HG02840 (cell line): ENCODE data around the gene SEPTIN5.

ENCODE experiments used
- ATAC-seq: cut with Tn5 transposase; IDR thresholded peaks from one replicate; pipeline ENCODE4 v1.9.1; 2021; ENCODE audit warnings: mild to moderate bottlenecking, moderate library complexity, moderate number of reproducible peaks; ENCODE audit not compliant: unreplicated experiment, low FRiP score

The SEPTIN5 gene

DNA sequence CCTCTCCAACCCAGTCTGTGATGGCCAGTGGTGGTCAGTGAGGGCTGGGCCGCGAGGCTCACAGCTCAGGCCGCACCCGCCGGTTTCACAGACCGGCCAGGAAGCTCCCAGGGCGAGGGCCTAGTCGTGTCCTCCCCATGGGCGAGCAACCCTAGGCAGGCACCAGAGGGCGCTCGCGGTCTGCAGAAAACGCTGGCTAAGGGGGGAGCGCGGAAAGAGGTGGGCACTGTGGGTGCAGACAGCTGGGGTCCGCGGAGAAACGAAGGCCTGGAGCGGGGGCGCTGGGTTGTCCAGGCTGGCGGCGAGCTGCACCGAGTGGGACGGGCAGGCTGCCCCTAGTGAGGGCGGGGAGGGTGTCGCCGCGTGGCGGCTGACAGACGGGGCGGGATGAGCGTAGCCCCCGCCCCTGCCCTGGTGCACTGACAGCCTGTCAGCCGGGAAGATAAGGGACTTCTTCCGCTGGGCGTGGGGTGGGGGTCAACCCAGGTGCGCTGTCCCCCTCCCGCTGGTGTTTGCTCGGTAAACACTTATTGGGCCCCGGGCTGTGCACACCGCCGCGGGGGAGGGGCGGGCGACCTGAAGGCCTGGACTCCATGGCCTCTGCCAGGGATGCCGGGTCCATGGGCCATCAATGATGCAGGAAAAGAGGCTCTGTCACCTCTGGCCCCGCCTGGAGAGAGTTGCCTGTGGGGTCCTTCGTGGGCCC lies 16.5 kb downstream of the SEPTIN5 start:
- ATAC-seq, result no peak

DNA sequence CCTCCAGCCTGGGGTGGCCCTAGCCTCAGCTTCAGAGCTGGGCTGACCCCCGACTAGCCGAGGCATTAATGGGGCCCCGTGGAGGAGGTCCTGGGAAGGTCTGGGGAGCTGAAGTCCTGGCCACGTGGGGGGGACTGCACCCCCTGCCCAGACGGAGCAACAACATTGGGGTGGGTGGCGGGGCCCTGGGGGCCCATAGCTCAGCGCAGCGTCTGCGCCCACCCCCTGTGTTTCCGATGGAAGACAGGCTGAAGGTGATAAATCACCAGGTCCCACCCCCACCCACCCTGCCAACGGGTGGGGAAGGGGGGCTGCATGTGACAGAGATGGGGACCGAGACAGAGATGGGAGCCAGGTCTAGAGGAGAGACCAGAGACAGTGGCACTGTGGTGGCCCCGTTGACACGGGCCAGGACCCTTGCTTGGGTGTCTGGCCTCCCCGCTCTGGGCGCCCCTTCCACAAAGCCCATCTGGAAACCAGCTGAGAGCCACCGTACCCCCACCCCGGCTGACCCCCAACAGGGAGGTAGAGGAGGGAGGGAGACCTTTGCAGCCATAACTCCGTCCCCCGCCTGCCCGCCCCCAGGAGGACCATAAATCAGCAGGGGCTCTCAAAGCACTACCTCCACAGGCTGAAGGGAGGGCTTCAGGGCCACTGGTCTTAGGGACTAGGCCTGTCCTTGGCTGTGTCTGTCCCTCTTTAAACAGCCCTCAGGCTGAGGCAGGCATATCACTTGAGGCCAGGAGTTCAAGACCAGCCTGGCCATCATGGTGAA lies 17.2 kb downstream of the SEPTIN5 start:
- no peak for ATAC-seq

DNA sequence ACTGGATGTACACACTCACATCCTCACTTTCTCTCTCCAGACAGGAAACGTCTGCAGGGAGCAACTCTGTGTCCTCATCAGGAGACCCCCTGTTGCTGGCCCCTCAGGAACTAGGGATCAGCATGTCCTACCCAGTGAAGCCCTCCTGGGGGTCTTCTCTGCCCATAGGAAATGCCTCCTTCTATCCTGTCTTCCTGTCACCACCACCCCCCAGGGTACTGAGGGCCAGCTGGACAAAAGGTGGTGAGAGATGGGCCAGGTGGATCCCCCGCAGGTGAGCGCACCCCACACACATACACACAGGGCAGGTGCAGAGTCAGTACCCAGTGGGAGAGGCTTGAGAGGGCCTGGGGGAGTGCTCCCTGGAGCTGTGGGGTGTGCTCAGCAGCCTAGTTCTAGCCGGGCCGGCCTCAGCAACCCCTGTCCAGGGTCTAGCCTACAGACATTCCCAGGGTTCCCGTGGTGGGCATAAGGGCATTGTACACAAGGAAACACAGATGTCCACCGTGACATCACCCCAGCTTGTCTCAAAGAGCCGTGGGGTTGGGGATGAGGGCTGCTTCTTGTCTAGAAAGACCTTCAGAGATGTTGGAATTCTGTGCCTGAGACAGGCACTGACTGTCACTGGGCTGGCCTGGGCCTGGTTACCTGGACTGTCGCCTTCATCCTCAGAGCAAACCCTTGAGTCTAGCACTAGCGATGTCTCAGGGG lies 18.3 kb downstream of the SEPTIN5 start:
- ATAC-seq, result no peak

DNA sequence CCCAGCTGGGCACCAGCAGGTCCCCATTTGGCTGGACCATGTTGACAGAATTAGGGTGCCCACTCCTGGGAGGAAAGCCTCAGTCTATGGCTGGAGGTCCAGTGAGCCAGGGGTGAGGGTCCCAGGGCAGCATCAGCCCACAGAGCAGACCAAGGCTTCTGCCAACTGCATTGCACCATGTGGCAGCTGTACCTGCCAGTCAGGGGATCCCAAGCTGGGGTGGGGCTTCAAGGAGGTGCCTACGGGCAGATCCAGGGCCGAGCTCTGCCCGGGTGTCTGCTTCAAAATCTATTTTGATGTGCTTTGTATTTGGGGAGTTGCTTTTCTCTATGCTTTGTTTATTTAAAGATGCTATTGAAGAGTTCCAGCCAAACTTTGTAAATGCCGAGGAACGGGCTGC lies 19.5 kb downstream of the SEPTIN5 start:
- no peak for ATAC-seq

DNA sequence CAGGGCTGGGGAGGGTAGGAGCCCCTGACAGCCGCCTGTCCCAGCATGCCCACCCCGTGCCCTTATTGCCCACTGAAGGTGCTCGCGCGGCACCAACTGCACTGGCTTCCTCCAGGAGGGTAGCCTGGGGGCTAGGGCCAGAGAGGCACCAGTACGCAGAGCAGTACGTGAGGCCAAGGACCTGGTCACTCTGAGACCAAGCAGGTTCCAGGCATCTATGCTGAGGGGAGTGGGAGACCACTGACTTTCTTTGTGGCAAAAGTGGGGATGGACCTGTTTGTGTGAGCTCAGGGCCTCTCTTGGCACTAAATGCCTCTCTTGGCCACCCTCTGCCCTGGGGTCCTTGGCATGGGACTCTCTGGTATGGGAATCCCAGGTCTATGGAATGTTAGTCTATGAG lies 19.9 kb downstream of the SEPTIN5 start:
- ATAC-seq, result no peak

DNA sequence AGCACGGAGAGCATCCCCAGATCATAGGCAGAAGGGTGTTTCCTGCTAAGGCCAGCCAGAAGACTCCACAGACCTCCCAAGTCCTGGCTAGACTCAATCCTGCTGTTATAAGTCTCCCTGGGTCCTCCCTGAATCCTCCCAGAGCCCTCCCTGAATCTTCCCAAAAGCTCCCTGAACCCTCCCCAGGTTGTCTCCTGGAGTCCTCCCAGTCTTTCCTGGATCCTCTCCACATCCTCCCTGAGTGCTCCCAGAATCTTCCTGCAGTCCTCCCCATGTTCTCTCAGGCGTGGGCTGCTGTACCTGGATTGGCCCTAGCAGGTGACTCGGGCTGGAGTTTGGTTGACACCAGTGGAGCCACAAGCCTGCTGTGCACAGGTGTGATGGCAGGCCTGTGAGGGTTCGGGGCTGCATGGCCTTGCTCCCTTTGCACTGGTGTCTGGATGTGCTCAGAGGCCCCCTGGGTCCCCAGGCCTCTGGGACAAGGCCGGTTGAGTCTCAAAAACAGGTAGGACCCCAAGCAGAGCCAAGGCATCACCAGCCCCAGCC lies 20.6 kb downstream of the SEPTIN5 start:
- ATAC-seq, result no peak

DNA sequence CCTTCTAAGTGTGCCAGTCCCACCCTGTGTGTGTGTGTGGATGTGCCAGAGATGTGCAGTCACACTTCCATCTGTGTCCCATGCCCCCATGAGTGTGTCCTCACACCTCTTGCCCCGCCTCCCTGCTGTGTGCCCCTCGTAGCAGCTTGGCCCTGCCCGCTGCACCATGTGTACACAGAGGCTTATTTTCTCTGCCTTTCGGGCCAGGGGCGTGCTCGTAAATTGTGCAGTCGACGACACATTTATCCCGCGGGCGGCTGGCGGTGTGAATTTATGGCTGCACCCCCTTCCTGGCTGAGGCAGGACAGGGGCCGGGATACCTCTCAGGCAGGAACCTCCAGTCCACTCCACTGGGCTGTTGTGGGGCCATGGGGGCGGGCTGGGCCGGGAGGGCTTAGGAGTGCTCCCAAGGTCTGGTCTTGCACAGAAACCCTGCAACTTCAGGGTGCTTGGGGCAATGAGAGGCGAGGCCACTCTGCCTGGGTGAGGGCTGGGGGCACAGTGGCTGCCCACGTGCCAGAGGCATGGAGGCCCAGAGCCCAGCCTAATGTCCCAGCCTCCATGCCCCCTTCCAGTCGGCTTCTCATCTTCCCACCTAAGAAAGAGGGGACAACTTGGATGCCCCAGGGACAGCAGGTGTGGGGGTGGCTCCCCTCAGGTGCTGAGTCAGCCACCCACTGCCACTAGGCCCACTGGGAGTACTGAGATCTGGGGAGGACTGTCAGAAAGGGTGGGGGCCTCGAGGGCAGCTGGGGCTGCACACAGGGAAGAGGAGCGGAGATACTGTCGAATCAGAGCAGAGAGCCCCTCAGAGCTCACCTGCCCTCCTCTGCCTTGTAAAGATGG lies 21.6 kb downstream of the SEPTIN5 start:
- ATAC-seq, result no peak

DNA sequence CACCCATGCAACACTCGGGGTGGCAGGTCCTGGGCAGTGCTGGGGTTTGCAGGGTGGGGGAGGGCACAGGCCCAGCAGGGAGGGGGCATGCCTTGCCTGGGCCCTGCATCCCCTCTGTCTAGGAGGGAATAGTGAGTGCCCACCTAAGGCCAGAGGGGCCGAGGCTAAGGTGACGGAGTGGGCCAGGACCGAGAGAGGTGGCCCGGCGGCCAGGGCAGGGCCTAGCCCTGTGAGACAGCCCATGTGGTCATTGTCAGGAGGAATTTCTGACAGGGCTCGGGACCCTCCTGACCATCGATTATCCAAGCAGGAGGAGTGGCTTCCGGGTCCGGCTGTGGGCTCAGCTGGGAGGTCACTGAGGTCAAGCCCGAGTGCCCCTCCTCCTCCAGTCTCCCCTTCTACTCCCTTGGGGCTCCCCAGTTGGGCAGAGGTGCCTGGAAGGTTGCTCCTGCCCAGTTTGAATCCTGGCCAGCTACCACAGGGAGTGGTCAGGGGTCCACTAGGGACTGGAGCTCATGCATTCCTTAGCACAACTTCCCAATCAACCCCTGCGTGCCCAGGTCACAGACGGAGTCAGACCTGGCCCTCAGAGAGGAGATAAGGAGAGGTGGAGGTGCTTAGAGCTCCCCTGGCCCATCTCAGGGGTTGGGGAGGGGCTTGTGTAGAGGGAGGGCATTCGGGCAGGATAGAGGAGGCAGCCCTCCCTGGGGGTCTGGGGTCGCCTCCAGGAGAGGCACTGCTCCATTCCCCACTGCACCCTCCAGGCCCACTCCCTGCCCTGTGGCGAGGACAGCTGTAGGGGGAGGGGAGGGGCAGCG lies 23.8 kb downstream of the SEPTIN5 start:
- ATAC-seq, result no peak

DNA sequence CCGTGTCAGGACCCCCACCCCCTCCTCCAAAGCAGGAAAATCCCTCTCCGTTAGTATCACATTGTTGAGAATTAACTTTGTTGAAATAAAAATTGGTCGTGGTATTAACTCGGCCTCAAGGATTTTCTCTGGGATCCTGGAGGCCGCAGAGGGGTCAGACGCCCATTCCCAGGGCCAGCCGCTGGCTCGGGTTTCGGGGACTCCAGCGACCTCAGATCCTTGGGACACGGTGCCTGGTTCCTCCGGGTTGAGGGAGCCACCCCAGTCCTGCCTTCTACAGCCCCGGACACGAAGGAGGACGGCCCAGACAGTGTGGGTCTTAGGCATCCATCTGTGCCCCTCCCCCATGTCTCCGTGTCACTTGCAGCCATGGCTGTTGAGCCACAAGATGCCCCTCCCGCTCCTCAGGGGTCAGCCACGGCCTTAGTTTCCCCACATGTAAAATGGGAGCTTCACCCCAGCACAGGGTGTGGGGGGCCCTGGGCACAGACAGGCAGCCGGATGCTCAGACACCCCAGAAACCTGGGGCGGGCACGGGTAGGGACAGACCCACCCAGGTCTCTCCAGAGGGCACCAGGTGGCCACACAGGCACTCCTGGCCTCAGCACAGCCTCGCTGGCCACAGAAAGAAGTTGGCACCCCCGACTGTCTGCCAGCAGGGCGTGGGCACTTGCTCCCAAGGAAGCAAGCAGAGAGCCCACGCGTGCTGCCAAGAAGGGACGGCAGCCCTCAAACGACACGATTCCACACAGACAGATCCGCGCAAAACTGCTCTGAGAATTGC lies 24.6 kb downstream of the SEPTIN5 start:
- no peak for ATAC-seq

DNA sequence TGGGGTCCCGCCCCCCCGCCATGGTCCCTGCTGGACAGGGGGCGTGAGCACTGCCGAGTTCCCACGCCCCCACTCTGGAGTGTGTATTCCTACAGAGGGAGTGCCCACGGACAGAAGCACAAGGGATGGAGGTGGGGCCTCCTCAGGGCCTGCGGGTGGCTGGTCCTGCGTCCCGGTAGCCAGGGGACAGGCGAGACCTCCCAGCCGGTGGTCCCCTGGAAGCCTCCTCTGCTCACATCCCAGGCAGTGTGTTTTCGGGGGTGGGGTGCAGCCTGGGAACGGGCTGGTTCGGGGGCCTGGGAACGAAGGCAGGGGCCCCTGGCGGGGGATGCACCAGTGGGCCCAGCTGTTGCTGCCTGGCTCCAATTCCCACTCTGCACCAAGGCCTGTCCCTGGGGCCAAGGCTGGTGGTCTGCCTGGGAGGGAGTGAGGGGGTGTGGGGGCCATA lies 25.2 kb downstream of the SEPTIN5 start:
- ATAC-seq, result no peak

DNA sequence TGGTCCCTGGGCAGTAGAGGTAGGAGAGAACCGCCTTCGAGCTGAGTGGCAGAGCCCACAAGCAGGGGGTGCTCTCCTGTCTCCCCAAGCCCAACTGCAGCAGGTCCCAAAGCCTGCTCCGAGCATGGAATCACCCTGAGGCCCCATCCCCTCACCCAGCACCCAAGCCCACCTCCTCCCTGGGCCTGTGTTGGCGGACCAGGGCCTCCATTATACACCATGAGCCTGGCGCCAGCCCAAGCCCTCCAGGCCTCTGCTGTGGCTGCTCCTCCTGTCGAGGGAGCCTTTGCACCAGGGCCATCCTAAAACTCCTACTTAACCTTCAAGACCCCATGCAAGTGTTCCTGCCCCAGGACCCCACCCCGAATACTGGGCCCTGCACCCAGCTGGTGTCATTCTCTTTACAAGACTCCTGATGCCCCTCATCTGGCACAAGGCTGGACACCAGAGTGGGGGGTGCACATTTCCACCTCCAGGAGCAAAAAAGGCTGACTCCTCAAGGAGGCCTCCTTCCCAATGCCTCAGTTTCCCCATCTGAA lies 25.7 kb downstream of the SEPTIN5 start:
- no peak for ATAC-seq

DNA sequence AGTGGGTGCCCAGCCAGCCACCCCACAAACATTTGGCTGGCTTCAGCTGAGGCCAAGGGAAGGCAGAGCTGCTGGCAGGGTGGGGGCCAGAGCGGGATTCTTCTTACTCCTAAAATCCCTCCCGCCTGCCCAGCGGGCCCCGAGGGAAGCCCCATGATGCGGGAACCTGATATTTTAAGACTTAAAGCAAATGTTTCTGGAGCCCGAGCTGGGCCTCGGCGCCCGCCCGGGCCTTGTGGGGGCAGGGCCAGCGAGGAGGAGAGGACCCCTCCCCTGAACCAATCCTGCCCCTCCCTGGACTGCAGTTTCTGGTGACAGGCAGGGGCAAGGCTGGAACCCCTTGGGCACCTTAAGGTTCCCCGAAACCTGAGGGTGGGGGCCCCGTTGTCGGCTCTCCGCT lies 26.3 kb downstream of the SEPTIN5 start:
- ATAC-seq, result no peak

DNA sequence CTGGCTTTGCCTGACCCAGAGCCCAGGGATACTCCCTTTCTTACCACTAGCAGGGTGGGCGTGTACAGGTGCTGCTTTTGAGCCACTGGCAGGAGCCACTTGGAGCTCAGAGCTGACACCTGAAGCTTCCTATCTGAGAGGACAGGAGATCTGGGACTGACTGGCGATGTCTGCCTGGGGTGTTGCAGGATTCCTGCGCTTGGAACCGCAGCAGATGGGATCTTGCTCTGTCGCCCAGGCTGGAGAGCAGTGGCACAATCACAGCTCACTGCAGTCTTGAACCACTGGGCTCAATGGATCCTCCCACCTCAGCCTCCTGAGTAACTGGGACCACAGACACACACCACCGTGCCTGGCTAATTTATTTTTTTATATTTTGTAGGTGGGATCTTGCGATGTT lies 26.8 kb downstream of the SEPTIN5 start:
- no peak for ATAC-seq

DNA sequence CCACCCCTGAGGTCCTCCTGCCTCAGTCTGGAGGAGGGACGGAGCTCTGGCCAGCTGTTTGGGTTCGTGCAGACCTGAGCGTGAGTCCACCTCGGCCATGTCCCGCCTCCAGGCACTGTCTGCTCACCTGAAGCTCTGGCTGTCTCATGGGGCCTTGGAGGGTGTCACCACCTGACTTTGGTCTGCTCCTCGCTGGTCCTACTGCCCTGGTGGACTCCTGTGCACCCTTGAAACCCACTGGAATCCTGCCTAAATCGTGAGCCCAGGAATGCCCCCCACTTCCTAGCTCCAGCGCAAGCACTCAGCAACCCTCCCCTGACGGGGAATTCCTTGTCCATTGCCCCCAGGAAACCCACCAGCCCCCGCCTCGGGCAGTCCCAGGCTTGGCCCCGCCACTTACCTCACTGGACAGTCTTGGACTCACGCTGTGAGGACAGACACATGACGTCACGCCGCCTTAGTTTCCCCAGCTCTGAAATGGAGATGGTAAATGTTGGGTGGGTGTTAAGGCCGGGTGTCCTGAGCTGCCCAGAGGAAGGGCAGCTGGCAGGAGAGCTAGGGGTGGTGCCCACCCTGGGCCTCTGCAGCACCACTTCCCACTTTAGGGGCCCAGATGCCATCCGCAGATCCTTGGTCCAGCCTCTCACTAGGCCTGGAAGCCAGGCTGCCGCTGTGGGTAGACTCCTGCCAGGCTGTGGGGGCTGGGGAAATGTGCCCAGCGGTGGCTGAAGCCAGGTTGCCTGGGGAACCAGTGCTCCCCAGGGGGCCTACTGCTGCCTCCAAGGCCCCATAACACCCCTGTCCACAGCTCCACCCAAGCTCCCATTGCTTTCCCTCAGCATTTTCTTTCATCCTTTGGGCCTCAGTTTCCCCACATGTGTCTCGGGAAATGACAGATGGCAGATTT lies 28.1 kb downstream of the SEPTIN5 start:
- no peak for ATAC-seq

DNA sequence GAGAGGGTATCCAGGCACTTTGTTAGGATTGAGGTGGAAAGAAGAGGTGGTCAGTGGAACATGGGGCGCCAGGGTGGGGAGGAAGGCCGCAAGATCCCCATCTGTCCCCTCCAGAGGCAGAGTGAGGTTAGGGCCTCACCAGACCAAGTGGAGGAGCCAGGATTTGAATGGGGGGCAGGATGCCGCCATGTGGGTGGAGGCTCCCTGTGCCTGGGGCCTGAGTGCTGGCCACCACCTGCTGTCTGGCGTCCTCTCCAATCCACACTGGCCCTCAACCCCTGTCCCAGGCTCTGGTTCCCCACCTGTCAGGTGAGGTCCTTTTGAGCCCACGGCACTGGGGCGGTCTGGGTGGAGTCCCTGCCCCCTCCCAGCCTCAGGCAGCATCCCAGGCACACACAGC lies 28.8 kb downstream of the SEPTIN5 start:
- ATAC-seq, result no peak

DNA sequence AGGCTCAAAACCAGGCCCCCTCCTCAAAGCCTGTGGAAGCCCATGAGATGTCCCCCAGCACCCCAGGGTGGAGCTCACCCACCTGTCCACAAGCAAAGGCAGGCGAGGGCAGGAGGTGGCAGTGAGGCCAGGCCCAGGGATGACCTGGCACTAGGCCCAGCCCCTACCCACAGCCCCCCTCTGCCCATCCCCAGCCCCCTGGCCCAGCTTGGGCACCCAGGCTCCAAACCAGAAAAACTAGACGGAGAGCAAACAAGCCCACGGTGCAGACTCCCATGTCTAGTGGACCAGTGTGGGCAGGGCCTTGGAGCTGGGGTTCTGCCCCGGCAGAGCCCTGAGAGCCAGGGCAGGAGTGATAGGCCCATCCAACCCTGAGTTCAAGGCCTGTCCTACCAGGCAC lies 29.3 kb downstream of the SEPTIN5 start:
- no peak for ATAC-seq

DNA sequence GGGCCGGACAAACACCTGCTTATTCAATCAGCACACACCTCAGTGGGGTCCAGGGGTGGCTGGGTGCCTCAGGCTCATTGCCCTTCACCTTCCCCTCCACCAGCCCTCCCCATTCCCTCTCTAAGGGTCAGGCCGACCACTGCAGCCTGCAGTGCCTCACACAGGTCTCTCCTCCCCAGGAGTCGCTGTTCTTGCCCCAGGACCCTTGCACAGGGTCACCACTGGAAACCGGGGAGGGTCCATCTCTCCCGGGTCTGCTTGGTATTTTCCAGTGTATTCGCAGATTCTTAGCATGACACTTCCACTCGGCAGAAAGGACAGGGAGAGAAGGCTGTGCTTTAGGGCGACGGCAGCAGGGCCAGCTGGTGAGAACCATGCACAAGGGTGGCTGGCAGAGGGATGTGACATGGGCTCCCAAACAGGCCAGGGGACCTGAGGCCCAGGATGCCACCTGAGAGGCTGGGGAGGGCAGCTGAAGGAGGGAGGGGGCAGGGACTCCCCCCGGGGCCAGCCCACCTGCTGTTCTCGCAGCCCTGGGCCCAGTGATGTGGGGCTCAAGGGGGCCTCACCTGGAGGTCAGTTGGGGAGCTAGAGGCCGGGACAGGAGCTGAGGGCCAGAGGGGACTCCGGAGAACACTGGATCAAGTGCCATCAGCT lies 30.2 kb downstream of the SEPTIN5 start:
- no peak for ATAC-seq
